ENCODE results near the gene SLAMF9.

DNA sequence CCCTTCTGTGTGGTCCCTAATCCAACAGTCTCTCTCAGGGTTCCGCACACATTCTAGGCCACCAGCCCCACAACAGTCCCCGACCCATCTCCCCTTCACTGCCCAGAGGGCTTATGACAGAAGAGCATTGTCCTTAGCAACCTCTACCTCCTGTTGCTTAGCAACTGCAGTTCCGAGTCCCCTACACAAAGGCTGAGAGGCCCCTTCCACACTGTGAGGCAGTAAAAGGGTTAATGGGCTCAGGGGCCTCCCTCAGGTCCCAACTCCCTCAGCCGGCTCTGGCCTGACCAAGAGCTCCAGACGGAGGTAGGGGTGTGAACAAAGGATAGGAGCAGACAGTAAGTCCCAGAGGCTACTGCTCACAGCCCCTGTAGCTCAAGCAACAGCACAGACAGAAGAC lies 12.9 kb downstream of the SLAMF9 start:
- TF ChIP-seq, protein P1, sequence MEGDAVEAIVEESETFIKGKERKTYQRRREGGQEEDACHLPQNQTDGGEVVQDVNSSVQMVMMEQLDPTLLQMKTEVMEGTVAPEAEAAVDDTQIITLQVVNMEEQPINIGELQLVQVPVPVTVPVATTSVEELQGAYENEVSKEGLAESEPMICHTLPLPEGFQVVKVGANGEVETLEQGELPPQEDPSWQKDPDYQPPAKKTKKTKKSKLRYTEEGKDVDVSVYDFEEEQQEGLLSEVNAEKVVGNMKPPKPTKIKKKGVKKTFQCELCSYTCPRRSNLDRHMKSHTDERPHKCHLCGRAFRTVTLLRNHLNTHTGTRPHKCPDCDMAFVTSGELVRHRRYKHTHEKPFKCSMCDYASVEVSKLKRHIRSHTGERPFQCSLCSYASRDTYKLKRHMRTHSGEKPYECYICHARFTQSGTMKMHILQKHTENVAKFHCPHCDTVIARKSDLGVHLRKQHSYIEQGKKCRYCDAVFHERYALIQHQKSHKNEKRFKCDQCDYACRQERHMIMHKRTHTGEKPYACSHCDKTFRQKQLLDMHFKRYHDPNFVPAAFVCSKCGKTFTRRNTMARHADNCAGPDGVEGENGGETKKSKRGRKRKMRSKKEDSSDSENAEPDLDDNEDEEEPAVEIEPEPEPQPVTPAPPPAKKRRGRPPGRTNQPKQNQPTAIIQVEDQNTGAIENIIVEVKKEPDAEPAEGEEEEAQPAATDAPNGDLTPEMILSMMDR (IDR thresholded peaks at IDR 0.05) = no peak
- TF ChIP-seq HOXA7 (CRISPR knock-in tag; IDR thresholded peaks at IDR 0.05) = no peak
- TF ChIP-seq POLR2A (IDR thresholded peaks at IDR 0.05; ENCODE audit: low read length) = no peak
- TF ChIP-seq RFX5 (IDR thresholded peaks at IDR 0.05) = no peak
- no peak for TF ChIP-seq EP300 (IDR thresholded peaks at IDR 0.05)
- TF ChIP-seq ZC3H11A (IDR thresholded peaks at IDR 0.05) = no peak
- TF ChIP-seq, protein P2, sequence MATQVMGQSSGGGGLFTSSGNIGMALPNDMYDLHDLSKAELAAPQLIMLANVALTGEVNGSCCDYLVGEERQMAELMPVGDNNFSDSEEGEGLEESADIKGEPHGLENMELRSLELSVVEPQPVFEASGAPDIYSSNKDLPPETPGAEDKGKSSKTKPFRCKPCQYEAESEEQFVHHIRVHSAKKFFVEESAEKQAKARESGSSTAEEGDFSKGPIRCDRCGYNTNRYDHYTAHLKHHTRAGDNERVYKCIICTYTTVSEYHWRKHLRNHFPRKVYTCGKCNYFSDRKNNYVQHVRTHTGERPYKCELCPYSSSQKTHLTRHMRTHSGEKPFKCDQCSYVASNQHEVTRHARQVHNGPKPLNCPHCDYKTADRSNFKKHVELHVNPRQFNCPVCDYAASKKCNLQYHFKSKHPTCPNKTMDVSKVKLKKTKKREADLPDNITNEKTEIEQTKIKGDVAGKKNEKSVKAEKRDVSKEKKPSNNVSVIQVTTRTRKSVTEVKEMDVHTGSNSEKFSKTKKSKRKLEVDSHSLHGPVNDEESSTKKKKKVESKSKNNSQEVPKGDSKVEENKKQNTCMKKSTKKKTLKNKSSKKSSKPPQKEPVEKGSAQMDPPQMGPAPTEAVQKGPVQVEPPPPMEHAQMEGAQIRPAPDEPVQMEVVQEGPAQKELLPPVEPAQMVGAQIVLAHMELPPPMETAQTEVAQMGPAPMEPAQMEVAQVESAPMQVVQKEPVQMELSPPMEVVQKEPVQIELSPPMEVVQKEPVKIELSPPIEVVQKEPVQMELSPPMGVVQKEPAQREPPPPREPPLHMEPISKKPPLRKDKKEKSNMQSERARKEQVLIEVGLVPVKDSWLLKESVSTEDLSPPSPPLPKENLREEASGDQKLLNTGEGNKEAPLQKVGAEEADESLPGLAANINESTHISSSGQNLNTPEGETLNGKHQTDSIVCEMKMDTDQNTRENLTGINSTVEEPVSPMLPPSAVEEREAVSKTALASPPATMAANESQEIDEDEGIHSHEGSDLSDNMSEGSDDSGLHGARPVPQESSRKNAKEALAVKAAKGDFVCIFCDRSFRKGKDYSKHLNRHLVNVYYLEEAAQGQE (IDR thresholded peaks at IDR 0.05) = no peak
- no peak for TF ChIP-seq MYC (IDR thresholded peaks at IDR 0.05; ENCODE audit: borderline replicate concordance, low read length)
- TF ChIP-seq RCOR1 (IDR thresholded peaks at IDR 0.05; ENCODE audit: low read depth, low read length) = no peak
- TF ChIP-seq BHLHE40 (IDR thresholded peaks at IDR 0.05; ENCODE audit: low read depth, low read length) = no peak
- no peak for TF ChIP-seq CHD2 (IDR thresholded peaks at IDR 0.05; ENCODE audit: low read length, partially characterized antibody)
- TF ChIP-seq, protein P3, sequence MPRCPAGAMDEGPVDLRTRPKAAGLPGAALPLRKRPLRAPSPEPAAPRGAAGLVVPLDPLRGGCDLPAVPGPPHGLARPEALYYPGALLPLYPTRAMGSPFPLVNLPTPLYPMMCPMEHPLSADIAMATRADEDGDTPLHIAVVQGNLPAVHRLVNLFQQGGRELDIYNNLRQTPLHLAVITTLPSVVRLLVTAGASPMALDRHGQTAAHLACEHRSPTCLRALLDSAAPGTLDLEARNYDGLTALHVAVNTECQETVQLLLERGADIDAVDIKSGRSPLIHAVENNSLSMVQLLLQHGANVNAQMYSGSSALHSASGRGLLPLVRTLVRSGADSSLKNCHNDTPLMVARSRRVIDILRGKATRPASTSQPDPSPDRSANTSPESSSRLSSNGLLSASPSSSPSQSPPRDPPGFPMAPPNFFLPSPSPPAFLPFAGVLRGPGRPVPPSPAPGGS (IDR thresholded peaks at IDR 0.05) = no peak
- TF ChIP-seq MAZ (IDR thresholded peaks at IDR 0.05; ENCODE audit: borderline replicate concordance, low read depth, low read length) = no peak
- no peak for TF ChIP-seq CEBPB (IDR thresholded peaks at IDR 0.05)

Data from A549 (cell line).